H9 (cell line): ENCODE data around the gene L3MBTL4. TPM values are rescaled to one million over a fixed set of nuclear protein-coding genes. Genes with fewer than 3 reads are reported as not detected.

Source experiments
- DNase-seq: peaks from one replicate; pipeline ENCODE4 v3.0.0-alpha.2; 2017
- H2AFZ ChIP-seq: one replicate; pipeline ENCODE4 v1.6.1; 2013; ENCODE audit warnings: mild to moderate bottlenecking, low read length, control low read depth, moderate library complexity
- H2AK5ac ChIP-seq: 2 replicates; pipeline ENCODE4 v1.6.1; 2013; ENCODE audit warnings: low read length, control low read depth, mixed read lengths; ENCODE audit not compliant: insufficient read length
- H2BK120ac ChIP-seq: one replicate; pipeline ENCODE4 v1.6.1; 2013; ENCODE audit warnings: low read depth, mild to moderate bottlenecking, low read length, control low read depth, inconsistent platforms; ENCODE audit not compliant: poor library complexity, severe bottlenecking
- H2BK12ac ChIP-seq: 2 replicates; pipeline ENCODE4 v1.6.1; 2013; ENCODE audit warnings: low read length, control low read depth, mixed read lengths, low read depth; ENCODE audit not compliant: insufficient read length
- H2BK15ac ChIP-seq: 2 replicates; pipeline ENCODE4 v1.6.1; 2013; ENCODE audit warnings: low read depth, low read length, control low read depth
- H2BK20ac ChIP-seq: one replicate; pipeline ENCODE4 v1.6.1; 2013; ENCODE audit warnings: low read depth, mild to moderate bottlenecking, low read length, control low read depth, inconsistent platforms; ENCODE audit not compliant: poor library complexity, severe bottlenecking
- H2BK5ac ChIP-seq: 2 replicates; pipeline ENCODE4 v1.6.1; 2013; ENCODE audit warnings: low read length, control low read depth, mixed read lengths; ENCODE audit not compliant: insufficient read length
- H3K14ac ChIP-seq: 2 replicates; pipeline ENCODE4 v1.6.1; 2013; ENCODE audit warnings: low read length, control low read depth; ENCODE audit not compliant: insufficient read depth
- H3K18ac ChIP-seq: 2 replicates; pipeline ENCODE4 v1.6.1; 2013; ENCODE audit warnings: low read depth, mild to moderate bottlenecking, mixed read lengths, low read length, control low read depth; ENCODE audit not compliant: insufficient read length
- H3K23ac ChIP-seq: 2 replicates; pipeline ENCODE4 v1.6.1; 2013; ENCODE audit warnings: low read length, control low read depth, mixed read lengths, low read depth; ENCODE audit not compliant: insufficient read length
- H3K23me2 ChIP-seq: 2 replicates; pipeline ENCODE4 v1.6.1; 2013; ENCODE audit warnings: low read depth, mild to moderate bottlenecking, mixed read lengths, low read length, control low read depth; ENCODE audit not compliant: insufficient read length, poor library complexity, severe bottlenecking
- H3K27ac ChIP-seq: 2 replicates; pipeline ENCODE4 v1.5.1; 2013; ENCODE audit warnings: low read length, control low read depth, mixed read lengths, low read depth; ENCODE audit not compliant: insufficient read length
- H3K27me3 ChIP-seq: 2 replicates; pipeline ENCODE4 v1.6.1; 2013; ENCODE audit warnings: low read length, control low read depth, inconsistent platforms; ENCODE audit not compliant: insufficient read depth
- H3K4ac ChIP-seq: 2 replicates; pipeline ENCODE4 v1.6.1; 2013; ENCODE audit warnings: low read depth, mild to moderate bottlenecking, control low read depth, inconsistent platforms, low read length, moderate library complexity
- H3K4me1 ChIP-seq: 2 replicates; pipeline ENCODE4 v1.6.1; 2013; ENCODE audit warnings: low read length, control low read depth, inconsistent platforms; ENCODE audit not compliant: insufficient read depth
- H3K4me2 ChIP-seq: 2 replicates; pipeline ENCODE4 v1.6.1; 2013; ENCODE audit warnings: low read length, control low read depth, mixed read lengths; ENCODE audit not compliant: insufficient read length, insufficient read depth
- H3K56ac ChIP-seq: 2 replicates; pipeline ENCODE4 v1.6.1; 2013; ENCODE audit warnings: low read depth, mild to moderate bottlenecking, mixed read lengths, low read length, control low read depth; ENCODE audit not compliant: insufficient read length
- H3K79me1 ChIP-seq: 2 replicates; pipeline ENCODE4 v1.6.1; 2013; ENCODE audit warnings: low read depth, mild to moderate bottlenecking, moderate library complexity, low read length, control low read depth, inconsistent platforms; ENCODE audit not compliant: insufficient read depth, poor library complexity, severe bottlenecking
- H3K79me2 ChIP-seq: 2 replicates; pipeline ENCODE4 v1.6.1; 2013; ENCODE audit warnings: low read length, control low read depth, inconsistent platforms; ENCODE audit not compliant: insufficient read depth
- H3K9ac ChIP-seq: 2 replicates; pipeline ENCODE4 v1.6.1; 2013; ENCODE audit warnings: low read length, control low read depth, mixed read lengths; ENCODE audit not compliant: insufficient read length; ENCODE audit errors: extremely low read depth
- H3K9me3 ChIP-seq: one replicate; pipeline ENCODE4 v1.6.1; 2013; ENCODE audit warnings: low read depth, low read length, inconsistent platforms; ENCODE audit not compliant: control insufficient read depth
- H3T11ph ChIP-seq: one replicate; pipeline ENCODE4 v1.6.1; 2013; ENCODE audit warnings: mild to moderate bottlenecking, low read length, control low read depth, inconsistent platforms
- H4K20me1 ChIP-seq: one replicate; pipeline ENCODE4 v1.6.1; 2013; ENCODE audit not compliant: control insufficient read depth, insufficient read length, insufficient read depth
- H4K5ac ChIP-seq: 2 replicates; pipeline ENCODE4 v1.6.1; 2013; ENCODE audit warnings: low read depth, mild to moderate bottlenecking, mixed read lengths, low read length, control low read depth; ENCODE audit not compliant: insufficient read length
- H4K8ac ChIP-seq: replicated peaks from 2 replicates; pipeline ENCODE4 v1.6.1; 2013; ENCODE audit warnings: low read length, control low read depth, mixed read lengths, low read depth; ENCODE audit not compliant: insufficient read length
- H4K91ac ChIP-seq: 2 replicates; pipeline ENCODE4 v1.6.1; 2013; ENCODE audit warnings: low read depth, mild to moderate bottlenecking, moderate library complexity, mixed read lengths, low read length, control low read depth; ENCODE audit not compliant: insufficient read length
- H3K27ac Mint-ChIP-seq, 3 experiments: 2 replicates in 2 of 3; 3 replicates in 1 of 3; pipeline ENCODE4 v1.8.0; 2020 to 2021; ENCODE audit warnings: mixed read lengths in 3 of 3, mild to moderate bottlenecking in 1 of 3, moderate library complexity in 1 of 3
- H3K27me3 Mint-ChIP-seq: 2 replicates; pipeline ENCODE4 v1.8.0; 2021; ENCODE audit warnings: low read depth, mild to moderate bottlenecking, moderate library complexity, mixed read lengths
- H3K36me3 Mint-ChIP-seq, 3 experiments: 2 replicates in 2 of 3; 3 replicates in 1 of 3; pipeline ENCODE4 v1.8.0; 2020 to 2021; ENCODE audit warnings: low read depth in 3 of 3, mixed read lengths in 3 of 3; ENCODE audit not compliant: insufficient read depth in 1 of 3
- H3K4me1 Mint-ChIP-seq, 2 experiments: 2 replicates each; pipeline ENCODE4 v1.8.0; 2020; ENCODE audit warnings: mixed read lengths in 2 of 2
- H3K4me3 Mint-ChIP-seq, 2 experiments: 2 replicates in 1 of 2; 3 replicates in 1 of 2; pipeline ENCODE4 v1.8.0; 2020 to 2021; ENCODE audit warnings: mild to moderate bottlenecking in 2 of 2, mixed read lengths in 2 of 2, moderate library complexity in 1 of 2
- H3K9me3 Mint-ChIP-seq, 2 experiments: 2 replicates in 1 of 2; 3 replicates in 1 of 2; pipeline ENCODE4 v1.8.0; 2020; ENCODE audit warnings: mild to moderate bottlenecking in 2 of 2, mixed read lengths in 2 of 2, moderate library complexity in 1 of 2
- WGBS: extraction: QIAGEN DNeasy Blood & Tissue Kit; methylation state at CpG from one replicate; pipeline ENCODE4 v1.1.7; 2013; ENCODE audit warnings: missing lambda C conversion rate, low lambda C conversion rate, mixed read lengths; ENCODE audit not compliant: insufficient read length; ENCODE audit errors: extremely low coverage; 5-methylcytosine and 5-hydroxymethylcytosine counted together
- total RNA-seq: library from RNA; stranded (reverse); gene quantifications from 2 replicates; pipeline ENCODE4 v1.2.1, GENCODE V29; 2021
- TF ChIP-seq, protein P1 (sequence below): fragments of 200-600 bp; sonication (generic); conservative IDR thresholded peaks from 3 replicates; pipeline ENCODE4 v1.8.0; 2021; ENCODE audit warnings: antibody characterized with exemption, mild to moderate bottlenecking

The L3MBTL4 gene
- total RNA-seq, 1 experiment from 2014 or later, result 1.9 TPM

- no CpG with 5 or more reads among the region's 18 CpGs for WGBS
- H4K5ac ChIP-seq, result no peak overlapping the region
- no peak overlapping the region for H3K4ac ChIP-seq
- no peak overlapping the region for H2BK15ac ChIP-seq
- H2BK20ac ChIP-seq, result no peak overlapping the region
- H3K18ac ChIP-seq, result no peak overlapping the region
- H3K23ac ChIP-seq, result no peak overlapping the region
- H3K27me3 Mint-ChIP-seq, result no peaks in the 10 kb centered on the region
- no peak overlapping the region for H2AFZ ChIP-seq
- no peak overlapping the region for H2BK5ac ChIP-seq
- H3K9ac ChIP-seq, result no peak overlapping the region
- H3K23me2 ChIP-seq, result no peaks in the 10 kb centered on the region
- H3K36me3 Mint-ChIP-seq, result no peaks in the 10 kb centered on the region
- H2AK5ac ChIP-seq, result no peak overlapping the region
- H3K4me1 Mint-ChIP-seq, result peaks cover 3% of the 10 kb centered on the region in 2 experiments; a peak in 1 of 4 replicates
- H3K4me1 ChIP-seq, result no peaks in the 10 kb centered on the region
- H2BK120ac ChIP-seq, result no peak overlapping the region
- H3K79me2 ChIP-seq, result no peaks in the 10 kb centered on the region
- H3K27ac ChIP-seq, result no peak overlapping the region
- no peak overlapping the region for H4K91ac ChIP-seq
- no peak overlapping the region for H3K4me2 ChIP-seq
- H3K27me3 ChIP-seq, result no peaks in the 10 kb centered on the region
- no peak overlapping the region for H4K8ac ChIP-seq
- H2BK12ac ChIP-seq, result no peak overlapping the region
- peak; percentile 33 for DNase-seq
- H3K27ac Mint-ChIP-seq, result peak overlapping the region in 2 of 3 experiments; percentile 6 to 47; a peak in 2 of 7 replicates
- H4K20me1 ChIP-seq, result no peaks in the 10 kb centered on the region
- TF ChIP-seq, protein P1, sequence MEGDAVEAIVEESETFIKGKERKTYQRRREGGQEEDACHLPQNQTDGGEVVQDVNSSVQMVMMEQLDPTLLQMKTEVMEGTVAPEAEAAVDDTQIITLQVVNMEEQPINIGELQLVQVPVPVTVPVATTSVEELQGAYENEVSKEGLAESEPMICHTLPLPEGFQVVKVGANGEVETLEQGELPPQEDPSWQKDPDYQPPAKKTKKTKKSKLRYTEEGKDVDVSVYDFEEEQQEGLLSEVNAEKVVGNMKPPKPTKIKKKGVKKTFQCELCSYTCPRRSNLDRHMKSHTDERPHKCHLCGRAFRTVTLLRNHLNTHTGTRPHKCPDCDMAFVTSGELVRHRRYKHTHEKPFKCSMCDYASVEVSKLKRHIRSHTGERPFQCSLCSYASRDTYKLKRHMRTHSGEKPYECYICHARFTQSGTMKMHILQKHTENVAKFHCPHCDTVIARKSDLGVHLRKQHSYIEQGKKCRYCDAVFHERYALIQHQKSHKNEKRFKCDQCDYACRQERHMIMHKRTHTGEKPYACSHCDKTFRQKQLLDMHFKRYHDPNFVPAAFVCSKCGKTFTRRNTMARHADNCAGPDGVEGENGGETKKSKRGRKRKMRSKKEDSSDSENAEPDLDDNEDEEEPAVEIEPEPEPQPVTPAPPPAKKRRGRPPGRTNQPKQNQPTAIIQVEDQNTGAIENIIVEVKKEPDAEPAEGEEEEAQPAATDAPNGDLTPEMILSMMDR, result no peak
- H3K79me1 ChIP-seq, result no peaks in the 10 kb centered on the region
- H3K14ac ChIP-seq, result no peak overlapping the region
- H3K9me3 ChIP-seq, result no peaks in the 10 kb centered on the region
- H3K56ac ChIP-seq, result no peak overlapping the region
- no peak overlapping the region for H3K4me3 Mint-ChIP-seq
- H3K9me3 Mint-ChIP-seq, result no peaks in the 10 kb centered on the region
- no peak overlapping the region for H3T11ph ChIP-seq
These were observed 268.9 kb downstream of the L3MBTL4 start for GRCh38 chr18:6145645-6146306.
